Neural cell (in vitro differentiated cells): ENCODE results near the gene POLR2L.

ENCODE experiments used
- RAD21 ChIP-seq: fragments of 450-650 bp; conservative IDR thresholded peaks from 2 replicates; pipeline ENCODE4 v1.6.1; 2014; ENCODE audit warnings: antibody characterized with exemption, mild to moderate bottlenecking, moderate library complexity
- TAF1 ChIP-seq: IDR thresholded peaks from 2 replicates; pipeline ENCODE4 v1.6.1; 2012; ENCODE audit warnings: low read depth
- TF ChIP-seq, protein P1 (sequence below): fragments of 450-650 bp; IDR thresholded peaks from 2 replicates; pipeline ENCODE4 v1.5.1; 2014; ENCODE audit warnings: antibody characterized with exemption, mild to moderate bottlenecking, moderate library complexity; ENCODE audit not compliant: poor library complexity, severe bottlenecking
- TF ChIP-seq, protein P2 (sequence below): IDR thresholded peaks from 2 replicates; pipeline ENCODE4 v1.6.1; 2012; ENCODE audit warnings: borderline replicate concordance

DNA sequence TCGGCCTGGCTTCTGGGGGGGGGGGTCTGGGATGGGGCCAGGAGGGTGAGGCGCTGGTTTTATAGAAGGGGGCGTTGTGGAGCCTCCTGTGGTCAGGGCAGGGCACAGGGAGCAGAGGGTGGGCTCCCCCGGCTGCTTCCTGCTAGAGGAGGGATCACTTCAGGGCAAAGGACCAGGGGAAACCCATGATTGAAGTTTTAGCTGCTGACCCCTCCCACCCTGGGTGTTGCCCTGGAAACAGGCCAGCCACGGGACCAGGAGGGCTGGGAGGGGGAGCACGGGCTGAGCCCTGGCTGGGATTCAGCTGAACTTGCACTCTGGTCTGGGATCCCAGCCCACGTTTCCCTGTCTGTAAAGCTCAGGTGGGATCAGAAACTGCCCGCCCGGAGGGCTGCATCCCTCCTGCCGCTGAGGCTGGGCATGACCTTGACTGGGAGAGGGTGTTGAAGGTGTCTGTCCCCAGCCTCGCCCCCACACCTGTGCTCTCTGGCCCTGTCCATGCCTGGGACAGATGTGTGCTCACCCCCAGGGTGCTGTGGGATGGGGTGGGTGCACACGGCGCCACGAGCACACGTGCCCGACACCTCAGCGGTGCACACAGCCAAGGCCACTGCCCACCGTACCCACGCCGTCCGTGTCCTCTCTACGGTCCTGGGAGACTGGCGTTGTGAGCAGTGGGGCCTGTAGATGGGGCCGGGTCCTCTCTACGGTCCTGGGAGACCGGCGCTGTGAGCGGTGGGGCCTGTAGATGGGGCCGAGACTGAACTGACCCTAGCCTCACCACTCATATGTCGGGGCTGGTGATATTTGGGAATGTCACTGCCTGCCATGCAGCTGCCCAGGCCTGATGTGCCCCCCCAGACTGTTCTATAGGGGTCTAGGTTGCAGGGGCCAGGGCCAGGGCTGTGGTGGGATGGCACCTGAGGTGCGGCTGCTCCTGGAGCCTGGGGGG, 2.6 kb upstream of the POLR2L start:
- TF ChIP-seq, protein P1, sequence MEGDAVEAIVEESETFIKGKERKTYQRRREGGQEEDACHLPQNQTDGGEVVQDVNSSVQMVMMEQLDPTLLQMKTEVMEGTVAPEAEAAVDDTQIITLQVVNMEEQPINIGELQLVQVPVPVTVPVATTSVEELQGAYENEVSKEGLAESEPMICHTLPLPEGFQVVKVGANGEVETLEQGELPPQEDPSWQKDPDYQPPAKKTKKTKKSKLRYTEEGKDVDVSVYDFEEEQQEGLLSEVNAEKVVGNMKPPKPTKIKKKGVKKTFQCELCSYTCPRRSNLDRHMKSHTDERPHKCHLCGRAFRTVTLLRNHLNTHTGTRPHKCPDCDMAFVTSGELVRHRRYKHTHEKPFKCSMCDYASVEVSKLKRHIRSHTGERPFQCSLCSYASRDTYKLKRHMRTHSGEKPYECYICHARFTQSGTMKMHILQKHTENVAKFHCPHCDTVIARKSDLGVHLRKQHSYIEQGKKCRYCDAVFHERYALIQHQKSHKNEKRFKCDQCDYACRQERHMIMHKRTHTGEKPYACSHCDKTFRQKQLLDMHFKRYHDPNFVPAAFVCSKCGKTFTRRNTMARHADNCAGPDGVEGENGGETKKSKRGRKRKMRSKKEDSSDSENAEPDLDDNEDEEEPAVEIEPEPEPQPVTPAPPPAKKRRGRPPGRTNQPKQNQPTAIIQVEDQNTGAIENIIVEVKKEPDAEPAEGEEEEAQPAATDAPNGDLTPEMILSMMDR: no peak
- TF ChIP-seq, protein P2, sequence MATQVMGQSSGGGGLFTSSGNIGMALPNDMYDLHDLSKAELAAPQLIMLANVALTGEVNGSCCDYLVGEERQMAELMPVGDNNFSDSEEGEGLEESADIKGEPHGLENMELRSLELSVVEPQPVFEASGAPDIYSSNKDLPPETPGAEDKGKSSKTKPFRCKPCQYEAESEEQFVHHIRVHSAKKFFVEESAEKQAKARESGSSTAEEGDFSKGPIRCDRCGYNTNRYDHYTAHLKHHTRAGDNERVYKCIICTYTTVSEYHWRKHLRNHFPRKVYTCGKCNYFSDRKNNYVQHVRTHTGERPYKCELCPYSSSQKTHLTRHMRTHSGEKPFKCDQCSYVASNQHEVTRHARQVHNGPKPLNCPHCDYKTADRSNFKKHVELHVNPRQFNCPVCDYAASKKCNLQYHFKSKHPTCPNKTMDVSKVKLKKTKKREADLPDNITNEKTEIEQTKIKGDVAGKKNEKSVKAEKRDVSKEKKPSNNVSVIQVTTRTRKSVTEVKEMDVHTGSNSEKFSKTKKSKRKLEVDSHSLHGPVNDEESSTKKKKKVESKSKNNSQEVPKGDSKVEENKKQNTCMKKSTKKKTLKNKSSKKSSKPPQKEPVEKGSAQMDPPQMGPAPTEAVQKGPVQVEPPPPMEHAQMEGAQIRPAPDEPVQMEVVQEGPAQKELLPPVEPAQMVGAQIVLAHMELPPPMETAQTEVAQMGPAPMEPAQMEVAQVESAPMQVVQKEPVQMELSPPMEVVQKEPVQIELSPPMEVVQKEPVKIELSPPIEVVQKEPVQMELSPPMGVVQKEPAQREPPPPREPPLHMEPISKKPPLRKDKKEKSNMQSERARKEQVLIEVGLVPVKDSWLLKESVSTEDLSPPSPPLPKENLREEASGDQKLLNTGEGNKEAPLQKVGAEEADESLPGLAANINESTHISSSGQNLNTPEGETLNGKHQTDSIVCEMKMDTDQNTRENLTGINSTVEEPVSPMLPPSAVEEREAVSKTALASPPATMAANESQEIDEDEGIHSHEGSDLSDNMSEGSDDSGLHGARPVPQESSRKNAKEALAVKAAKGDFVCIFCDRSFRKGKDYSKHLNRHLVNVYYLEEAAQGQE: no peak
- TF ChIP-seq RAD21 (no peak), TAF1 (no peak)
